A673 (cell line): ENCODE data around the gene OTUD5. TPM values are rescaled to one million over a fixed set of nuclear protein-coding genes. Genes with fewer than 3 reads are reported as not detected.

Source experiments
- BruUV-seq: library from RNA; stranded (reverse); fragments of 400-500 nt; replicated peaks from 2 replicates; lab custom pipeline; 2021; lab: Mats Ljungman, UMichigan
- CTCF ChIA-PET: fragments of 300-600 bp; sonication (Branson Sonifier 250); formaldehyde crosslinking; loops from one replicate; lab custom pipeline; 2022; ENCODE audit warnings: antibody characterized with exemption; lab: Charles Lee
- POLR2A ChIA-PET: fragments of 300-600 bp; sonication (Branson Sonifier 250); formaldehyde crosslinking; loops from one replicate; lab custom pipeline; 2022; ENCODE audit warnings: antibody characterized with exemption; ENCODE audit not compliant: low non-redundant PET; lab: Charles Lee
- DNase-seq: peaks from one replicate; pipeline ENCODE4 v3.0.0-alpha.2; 2015; ENCODE audit warnings: low spot score
- H3K27ac ChIP-seq: fragments of 200-600 bp; sonication (generic); 2 replicates; pipeline ENCODE4 v1.5.1; 2016; ENCODE audit warnings: mixed run types, low read depth, mild to moderate bottlenecking, mixed read lengths, antibody characterized with exemption, low read length; ENCODE audit not compliant: poor library complexity, severe bottlenecking
- H3K27me3 ChIP-seq: fragments of 200-600 bp; sonication (generic); replicated peaks from 2 replicates; pipeline ENCODE4 v1.6.1; 2017; ENCODE audit warnings: mixed run types, low read depth, mild to moderate bottlenecking, mixed read lengths, antibody characterized with exemption, low read length; ENCODE audit not compliant: insufficient read depth, poor library complexity
- H3K36me3 ChIP-seq: fragments of 200-600 bp; sonication (generic); 2 replicates; pipeline ENCODE4 v1.6.1; 2016; ENCODE audit warnings: mixed run types, mild to moderate bottlenecking, mixed read lengths, antibody characterized with exemption, low read length; ENCODE audit not compliant: insufficient read depth, poor library complexity, severe bottlenecking
- H3K4me1 ChIP-seq: fragments of 200-600 bp; sonication (generic); 2 replicates; pipeline ENCODE4 v1.6.1; 2017; ENCODE audit warnings: mixed run types, mild to moderate bottlenecking, mixed read lengths, antibody characterized with exemption, low read length; ENCODE audit not compliant: insufficient read depth, poor library complexity, severe bottlenecking
- H3K4me3 ChIP-seq: fragments of 200-600 bp; sonication (generic); 2 replicates; pipeline ENCODE4 v1.5.1; 2016; ENCODE audit warnings: low read depth, mixed run types, mild to moderate bottlenecking, mixed read lengths, low read length; ENCODE audit not compliant: poor library complexity, severe bottlenecking
- H3K9me3 ChIP-seq: fragments of 200-600 bp; sonication (generic); 2 replicates; pipeline ENCODE4 v1.6.1; 2016; ENCODE audit warnings: mixed run types, low read depth, mild to moderate bottlenecking, mixed read lengths, antibody characterized with exemption, low read length; ENCODE audit not compliant: poor library complexity, severe bottlenecking
- CTCF ChIP-seq: fragments of 300-800, 200-600 bp; sonication (generic); conservative IDR thresholded peaks from 2 replicates; pipeline ENCODE4 v1.5.1; 2017; ENCODE audit warnings: low read depth, mild to moderate bottlenecking, antibody characterized with exemption, low read length, moderate library complexity, mixed read lengths
- EZH2 ChIP-seq: fragments of 200-600 bp; sonication (generic); IDR thresholded peaks from 2 replicates; pipeline ENCODE4 v1.6.1; 2017; ENCODE audit warnings: borderline replicate concordance, low read depth, mild to moderate bottlenecking, mixed read lengths, antibody characterized with exemption, low read length; ENCODE audit not compliant: poor library complexity, severe bottlenecking
- intact Hi-C: fragments of 100-400 bp; cut with micrococcal nuclease; formaldehyde crosslinking; loops from one replicate; pipeline ENCODE4 v1.10.0; 2022; ENCODE audit not compliant: unreplicated experiment
- total RNA-seq: library from RNA; stranded (reverse); gene quantifications from 2 replicates; pipeline ENCODE4 v1.2.3, GENCODE V29; 2021

The OTUD5 gene
- total RNA-seq, 1 experiment from 2014 or later: 67.5 TPM

GRCh38 chrX:48957827-48958634, 624 bp upstream of the OTUD5 start:
- no TSS peak for BruUV-seq
- Histone ChIP-seq H3K27ac (peak overlapping the region; percentile 96), H3K9me3 (no peaks in the 10 kb centered on the region), H3K4me1 (no peaks in the 10 kb centered on the region), H3K4me3 (peak overlapping the region; percentile 75), H3K36me3 (peaks cover 6% of the 10 kb centered on the region), H3K27me3 (no peaks in the 10 kb centered on the region)
- intact Hi-C loops: no loop called here
- ChIA-PET POLR2A (interaction anchor here (0.6 kb wide), 1 partner anchor 13 kb away, joined by 3 read pairs; no protein-coding TSS in a partner anchor), CTCF (interaction anchor here (0.6 to 1.4 kb wide), 2 partner anchors 14 to 123 kb away, joined by 4 to 7 read pairs; partner anchors contain the start of genes KCND1 and PCSK1N)
- TF ChIP-seq EZH2 (no peak), CTCF (no peak)
- DNase-seq: peak; percentile 97

- BruUV-seq: TSS peak; percentile 29
- peak overlapping the region; percentile 75 for H3K4me3 ChIP-seq
- no peaks in the 10 kb centered on the region for H3K27me3 ChIP-seq
- intact Hi-C loops: no loop called here
- DNase-seq: no peak
- H3K4me1 ChIP-seq: no peaks in the 10 kb centered on the region
- no peaks in the 10 kb centered on the region for H3K9me3 ChIP-seq
- ChIA-PET CTCF (no interaction called here), POLR2A (no interaction called here)
- no peak for TF ChIP-seq CTCF
- no peak for TF ChIP-seq EZH2
- peak overlapping the region; percentile 96 for H3K27ac ChIP-seq
- peaks cover 6% of the 10 kb centered on the region for H3K36me3 ChIP-seq
These were observed 536 bp downstream of the OTUD5 start for GRCh38 chrX:48956728-48957414.

- no peak overlapping the region for H3K4me3 ChIP-seq
- no TSS peak for BruUV-seq
- H3K9me3 ChIP-seq: no peaks in the 10 kb centered on the region
- POLR2A ChIA-PET: no interaction called here
- no peaks in the 10 kb centered on the region for H3K27me3 ChIP-seq
- DNase-seq: no peak
- CTCF ChIA-PET: no interaction called here
- H3K36me3 ChIP-seq: no peaks in the 10 kb centered on the region
- no peaks in the 10 kb centered on the region for H3K4me1 ChIP-seq
- intact Hi-C loops: loop anchor here (10.0 kb wide), 1 partner anchor 144 kb away; the partner anchor contains the start of gene HDAC6
- TF ChIP-seq CTCF (no peak), EZH2 (no peak)
- H3K27ac ChIP-seq: no peak overlapping the region
These were observed 8.8 kb downstream of the OTUD5 start for GRCh38 chrX:48948589-48948988.
